Embryonic facial prominence (tissue), 1 donor: Measurements from ENCODE around the gene TPRKB.
"Not testable (repeated sequence)": the region's sequence is repeated elsewhere in the genome, so short reads cannot be mapped to it uniquely, and the experiment has no call there.

ENCODE experiments used
- DNase-seq: peaks from one replicate; pipeline ENCODE4 v3.0.0-alpha.2; 2016; ENCODE audit errors: extremely low spot score

TPRKB gene

GRCh38 chr2:73700131-73700611 is 37.0 kb downstream of the TPRKB start:
- DNase-seq, result no peak

GRCh38 chr2:73699437-73699836 is 37.7 kb downstream of the TPRKB start:
- no peak for DNase-seq

GRCh38 chr2:73698101-73698500 is 39.0 kb downstream of the TPRKB start:
- no peak for DNase-seq

GRCh38 chr2:73697606-73698005 is 39.5 kb downstream of the TPRKB start:
- DNase-seq, result no peak

- DNase-seq, result not testable (repeated sequence)
Measured at GRCh38 chr2:73696985-73697384, 40.2 kb downstream of the TPRKB start.

- not testable (repeated sequence) for DNase-seq
Measured at GRCh38 chr2:73696521-73696920, 40.6 kb downstream of the TPRKB start.

GRCh38 chr2:73690372-73691088 is 46.6 kb downstream of the TPRKB start:
- DNase-seq, result not testable (repeated sequence)

GRCh38 chr2:73688494-73688893 is 48.7 kb downstream of the TPRKB start:
- DNase-seq, result not testable (repeated sequence)

- DNase-seq, result no peak
Measured at GRCh38 chr2:73685764-73686438, 51.2 kb downstream of the TPRKB start.

GRCh38 chr2:73684905-73685304 is 52.2 kb downstream of the TPRKB start:
- not testable (repeated sequence) for DNase-seq

GRCh38 chr2:73684325-73684724 is 52.8 kb downstream of the TPRKB start:
- DNase-seq, result not testable (repeated sequence)

GRCh38 chr2:73679951-73680571 is 57.1 kb downstream of the TPRKB start:
- DNase-seq, result not testable (repeated sequence)
